Left lung (tissue), 10 donors: ENCODE data around the gene RNASEH2C. TPM values are rescaled to one million over a fixed set of nuclear protein-coding genes. Genes with fewer than 3 reads are reported as not detected.
"Not testable (repeated sequence)": the region's sequence is repeated elsewhere in the genome, so short reads cannot be mapped to it uniquely, and the experiment has no call there.

ENCODE experiments used
- ATAC-seq: fragments of 200-7000 bp; cut with Tn5 transposase; one replicate; pipeline ENCODE4 v1.9.1; 2020; ENCODE audit warnings: moderate library complexity
- DNase-seq, 4 donors: peaks; one replicate each; pipeline ENCODE4 v3.0.0-alpha.2; 2013 to 2020
- H3K27ac ChIP-seq, 2 donors: fragments of 200-600 bp; sonication (generic) in 1 of 2; one replicate each; pipeline versions ENCODE4 v1.5.0 to v1.8.0; 2020 to 2021
- H3K27me3 ChIP-seq, 2 donors: fragments of 200-600 bp; sonication (generic) in 1 of 2; one replicate each; pipeline versions ENCODE4 v1.5.0 to v1.8.0; 2020 to 2021
- H3K36me3 ChIP-seq, 2 donors: fragments of 200-600 bp; sonication (generic) in 1 of 2; one replicate each; pipeline versions ENCODE4 v1.5.0 to v1.8.0; 2020 to 2021
- H3K4me1 ChIP-seq, 2 donors: fragments of 200-600 bp; one replicate each; pipeline ENCODE4 v1.8.0; 2021
- H3K4me3 ChIP-seq, 2 donors: fragments of 200-600 bp; sonication (generic) in 1 of 2; one replicate each; pipeline versions ENCODE4 v1.5.0 to v1.8.0; 2020 to 2021; ENCODE audit warnings: mild to moderate bottlenecking in 1 of 2
- H3K9me3 ChIP-seq, 2 donors: fragments of 200-600 bp; sonication (generic) in 1 of 2; one replicate each; pipeline versions ENCODE4 v1.5.0 to v1.8.0; 2020 to 2021
- CTCF ChIP-seq, 2 donors: fragments of 200-600 bp; sonication (generic) in 1 of 2; IDR thresholded peaks; one replicate each; pipeline versions ENCODE4 v1.5.0 to v1.8.0; 2021; ENCODE audit warnings: antibody characterized with exemption in 2 of 2
- intact Hi-C, 2 donors: fragments of 100-400 bp; cut with DNase I; formaldehyde crosslinking; loops; one replicate each; pipeline versions ENCODE4 v1.11.2 to v1.14.2; 2022
- polyA plus RNA-seq, 6 donors: library from polyadenylated mRNA; unstranded; fragments of 120-200 nt; gene quantifications; one replicate each; pipeline ENCODE4 v1.2.1, GENCODE V29; 2013; ENCODE audit not compliant: insufficient read length in 6 of 6
- total RNA-seq, 2 donors: library from RNA; stranded (reverse); fragmentation: NEBNext Ultra II Directional; extraction: Animal tissue kit (Norgen Biotek cat#: 25700); gene quantifications; one replicate each; pipeline ENCODE4 v1.2.1, GENCODE V29; 2021
- donor health status: DM: no; HTN: yes; CAD: no.
- donor health status: DM: no; HTN: no; CAD: no.

The RNASEH2C gene
- total and polyA plus RNA-seq, 8 donors = 34.7 to 70.1 (median 40.1) TPM

GRCh38 chr11:65710421-65710820 is 10.2 kb downstream of the RNASEH2C start:
- peaks cover 8 to 27% of the 10 kb centered on the region in 2 donors for H3K36me3 ChIP-seq
- H3K9me3 ChIP-seq = no peaks in the 10 kb centered on the region
- intact Hi-C loops = loop anchor here in 1 of 2 donors (10.0 kb wide), 1 partner anchor 114 kb away; no protein-coding TSS in a partner anchor
- no peak overlapping the region for H3K4me3 ChIP-seq
- no peak for DNase-seq
- H3K27ac ChIP-seq = peak overlapping the region in 1 of 2 donors; percentile 100
- ATAC-seq = no peak
- no peaks in the 10 kb centered on the region for H3K27me3 ChIP-seq
- TF ChIP-seq CTCF (IDR thresholded peaks at IDR 0.05) = no peak
- H3K4me1 ChIP-seq = peaks cover 9 to 31% of the 10 kb centered on the region in 2 donors

- Histone ChIP-seq H3K27me3 (no peaks in the 10 kb centered on the region), H3K4me3 (no peak overlapping the region), H3K9me3 (no peaks in the 10 kb centered on the region), H3K36me3 (peaks cover 4 to 19% of the 10 kb centered on the region in 2 donors), H3K4me1 (peaks cover 9 to 31% of the 10 kb centered on the region in 2 donors), H3K27ac (no peak overlapping the region)
- intact Hi-C loops = loop anchor here in 1 of 2 donors (10.0 kb wide), 2 partner anchors 85 to 115 kb away; no protein-coding TSS in a partner anchor
- ATAC-seq (no peak), DNase-seq (no peak)
- no peak for TF ChIP-seq CTCF (IDR thresholded peaks at IDR 0.05)
Measured at GRCh38 chr11:65709661-65710060, 10.9 kb downstream of the RNASEH2C start.

- no peak for DNase-seq
- Histone ChIP-seq H3K4me3 (no peak overlapping the region), H3K9me3 (no peaks in the 10 kb centered on the region), H3K27me3 (peaks cover 0 to 3% of the 10 kb centered on the region in 2 donors), H3K36me3 (peaks cover 0 to 7% of the 10 kb centered on the region in 2 donors), H3K27ac (no peak overlapping the region), H3K4me1 (peaks cover 9 to 27% of the 10 kb centered on the region in 2 donors)
- intact Hi-C loops = loop anchor here in 1 of 2 donors (10.0 kb wide), 1 partner anchor 84 kb away; no protein-coding TSS in a partner anchor
- no peak for TF ChIP-seq CTCF (IDR thresholded peaks at IDR 0.05)
- ATAC-seq = no peak
Measured at GRCh38 chr11:65708451-65708850, 12.1 kb downstream of the RNASEH2C start.

- not testable (repeated sequence) for ATAC-seq, H3K9me3 ChIP-seq, H3K36me3 ChIP-seq, H3K27ac ChIP-seq, DNase-seq, H3K27me3 ChIP-seq, H3K4me3 ChIP-seq
- peaks cover 0 to 18% of the 10 kb centered on the region in 2 donors for H3K4me1 ChIP-seq
- intact Hi-C loops = loop anchor here in 1 of 2 donors (10.0 kb wide), 1 partner anchor 82 kb away; no protein-coding TSS in a partner anchor
Measured at GRCh38 chr11:65707002-65707401, 13.6 kb downstream of the RNASEH2C start.

- not testable (repeated sequence) for H3K9me3 ChIP-seq, H3K27me3 ChIP-seq, H3K4me3 ChIP-seq, H3K27ac ChIP-seq, H3K36me3 ChIP-seq
- peak; percentile 62 to 80 for TF ChIP-seq CTCF (IDR thresholded peaks at IDR 0.05)
- peaks cover 0 to 17% of the 10 kb centered on the region in 2 donors for H3K4me1 ChIP-seq
- DNase-seq (peak in 3 of 4 donors; percentile 49 to 90 (median 64)), ATAC-seq (peak; percentile 24)
- intact Hi-C loops = loop anchor here in 1 of 2 donors (10.0 kb wide), 1 partner anchor 82 kb away; no protein-coding TSS in a partner anchor
Measured at GRCh38 chr11:65706303-65706763, 14.3 kb downstream of the RNASEH2C start.
